K562 (cell line): ENCODE data around the gene TTC9B. TPM values are rescaled to one million over a fixed set of nuclear protein-coding genes. Genes with fewer than 3 reads are reported as not detected.

ENCODE experiments used
- ADNP ChIP-seq: fragments of 200-800 bp; sonication (Bioruptor generic); IDR thresholded peaks from 2 replicates; pipeline ENCODE4 v1.6.1; 2016; ENCODE audit warnings: missing genetic modification characterization, missing compliant biosample characterization
- ATF2 ChIP-seq: sonication (generic); formaldehyde crosslinking; IDR thresholded peaks from 2 replicates; pipeline ENCODE4 v1.8.1; 2022; ENCODE audit warnings: missing genetic modification reagents
- BDP1 ChIP-seq: IDR thresholded peaks from 3 replicates; pipeline ENCODE4 v1.6.1; 2011; ENCODE audit not compliant: insufficient read length, insufficient read depth
- CEBPB ChIP-seq: fragments of 450-650 bp; IDR thresholded peaks from 2 replicates; pipeline ENCODE4 v1.6.1; 2016; ENCODE audit warnings: missing genetic modification characterization, missing compliant biosample characterization
- ETV1 ChIP-seq: fragments of 450-650 bp; conservative IDR thresholded peaks from 2 replicates; pipeline ENCODE4 v1.6.1; 2016; ENCODE audit warnings: missing genetic modification characterization, control low read depth, low read depth, missing compliant biosample characterization
- FOXA3 ChIP-seq, 2 experiments: fragments of 450-650 bp in 1 of 2; sonication (generic) in 1 of 2; formaldehyde crosslinking; IDR thresholded peaks in 1 of 2; conservative IDR thresholded peaks in 1 of 2; 2 replicates each; pipeline versions ENCODE4 v1.4.0 to v1.8.0; 2020 to 2022; ENCODE audit warnings: mild to moderate bottlenecking in 2 of 2, missing genetic modification reagents in 1 of 2
- HDAC2 ChIP-seq: fragments of 450-650 bp; IDR thresholded peaks from 2 replicates; pipeline ENCODE4 v1.6.1; 2016; ENCODE audit warnings: mild to moderate bottlenecking
- HMGN3 ChIP-seq: IDR thresholded peaks from 2 replicates; pipeline ENCODE4 v1.6.1; 2011; ENCODE audit warnings: borderline replicate concordance, low read depth, mild to moderate bottlenecking, mixed read lengths, low read length; ENCODE audit not compliant: insufficient read length; ENCODE audit errors: extremely low read depth
- PHB ChIP-seq: fragments of 250-450 bp; sonication (Bioruptor Pico); IDR thresholded peaks from 2 replicates; pipeline ENCODE4 v1.5.0; 2021
- PTRF ChIP-seq: fragments of 450-650 bp; IDR thresholded peaks from 2 replicates; pipeline ENCODE4 v1.6.1; 2016; ENCODE audit warnings: mild to moderate bottlenecking, missing genetic modification characterization, missing compliant biosample characterization
- SIRT6 ChIP-seq: IDR thresholded peaks from one replicate; pipeline ENCODE4 v1.6.1; 2012; ENCODE audit warnings: low read depth, mild to moderate bottlenecking, control low read depth, inconsistent platforms, low read length, moderate library complexity
- SMARCA5 ChIP-seq: fragments of 450-650 bp; IDR thresholded peaks from 2 replicates; pipeline ENCODE4 v1.6.1; 2016
- SOX6 ChIP-seq: fragments of 450-650 bp; IDR thresholded peaks from 2 replicates; pipeline ENCODE4 v1.6.1; 2014; ENCODE audit warnings: mild to moderate bottlenecking
- TFAP4 ChIP-seq: sonication (generic); formaldehyde crosslinking; IDR thresholded peaks from 2 replicates; pipeline ENCODE4 v1.8.0; 2022; ENCODE audit warnings: missing genetic modification reagents, mild to moderate bottlenecking, moderate library complexity, borderline replicate concordance
- THRAP3 ChIP-seq: fragments of 450-650 bp; IDR thresholded peaks from 2 replicates; pipeline ENCODE4 v1.6.1; 2016; ENCODE audit warnings: mild to moderate bottlenecking, inconsistent platforms, borderline replicate concordance
- VEZF1 ChIP-seq: fragments of 200-800 bp; sonication (Bioruptor generic); IDR thresholded peaks from 2 replicates; pipeline ENCODE4 v1.6.1; 2017; ENCODE audit warnings: missing genetic modification characterization, missing compliant biosample characterization
- ZBTB33 ChIP-seq: sonication (generic); formaldehyde crosslinking; IDR thresholded peaks from 2 replicates; pipeline ENCODE4 v1.8.1; 2023; ENCODE audit warnings: mild to moderate bottlenecking, missing genetic modification reagents
- ZNF184 ChIP-seq: sonication (generic); formaldehyde crosslinking; IDR thresholded peaks from 2 replicates; pipeline ENCODE4 v1.5.0; 2020; ENCODE audit warnings: missing genetic modification reagents
- ZNF354B ChIP-seq: fragments of 250-450 bp; sonication (Bioruptor Pico); IDR thresholded peaks from 2 replicates; pipeline ENCODE4 v1.4.0; 2020
- ZNF431 ChIP-seq: sonication (generic); formaldehyde crosslinking; IDR thresholded peaks from 2 replicates; pipeline ENCODE4 v1.8.0; 2022; ENCODE audit warnings: mild to moderate bottlenecking, missing genetic modification reagents
- ZNF780A ChIP-seq: fragments of 250-450 bp; sonication (Bioruptor Pico); IDR thresholded peaks from 2 replicates; pipeline ENCODE4 v1.5.0; 2021; ENCODE audit warnings: mild to moderate bottlenecking
- ZZZ3 ChIP-seq: fragments of 450-650 bp; IDR thresholded peaks from 2 replicates; pipeline ENCODE4 v1.6.1; 2016; ENCODE audit warnings: antibody characterized with exemption, mild to moderate bottlenecking, moderate library complexity
- polyA plus RNA-seq, 8 experiments: library from polyadenylated mRNA; depleted of rRNA in 4 of 8; stranded (reverse) in 5 of 8; unstranded in 3 of 8; fragments of >200 nt; fragmentation: Nextera tagmentation in 2 of 8; fragmentation: Illumina TruSeq in 1 of 8; extraction: Ambion mirVana in 2 of 8; extraction: Trizol in 1 of 8; gene quantifications; 2 replicates each; pipeline versions ENCODE4 v1.2.1 to v1.2.3, GENCODE V29; 2011 to 2014; ENCODE audit warnings: inconsistent platforms in 1 of 8, missing spikeins in 1 of 8
- total RNA-seq, 7 experiments: library from RNA; depleted of rRNA in 6 of 7; stranded (reverse); fragments of >200 nt in 6 of 7; fragmentation: Illumina TruSeq in 2 of 7; extraction: Trizol in 2 of 7; gene quantifications; 2 replicates each; pipeline versions ENCODE4 v1.2.1 to v1.2.3, GENCODE V29; 2011 to 2021; ENCODE audit warnings: low replicate concordance in 1 of 7
- TF ChIP-seq, protein P1 (sequence below): sonication (generic); formaldehyde crosslinking; IDR thresholded peaks from 2 replicates; pipeline ENCODE4 v1.8.0; 2022; ENCODE audit warnings: mild to moderate bottlenecking, missing genetic modification reagents

TTC9B gene
- total and polyA plus RNA-seq, 9 of the 15 experiments (the other 6 are each of a cell fraction or from before 2014, with no cell fraction given): 0.06 to 0.14 TPM; not detected in 7

DNA sequence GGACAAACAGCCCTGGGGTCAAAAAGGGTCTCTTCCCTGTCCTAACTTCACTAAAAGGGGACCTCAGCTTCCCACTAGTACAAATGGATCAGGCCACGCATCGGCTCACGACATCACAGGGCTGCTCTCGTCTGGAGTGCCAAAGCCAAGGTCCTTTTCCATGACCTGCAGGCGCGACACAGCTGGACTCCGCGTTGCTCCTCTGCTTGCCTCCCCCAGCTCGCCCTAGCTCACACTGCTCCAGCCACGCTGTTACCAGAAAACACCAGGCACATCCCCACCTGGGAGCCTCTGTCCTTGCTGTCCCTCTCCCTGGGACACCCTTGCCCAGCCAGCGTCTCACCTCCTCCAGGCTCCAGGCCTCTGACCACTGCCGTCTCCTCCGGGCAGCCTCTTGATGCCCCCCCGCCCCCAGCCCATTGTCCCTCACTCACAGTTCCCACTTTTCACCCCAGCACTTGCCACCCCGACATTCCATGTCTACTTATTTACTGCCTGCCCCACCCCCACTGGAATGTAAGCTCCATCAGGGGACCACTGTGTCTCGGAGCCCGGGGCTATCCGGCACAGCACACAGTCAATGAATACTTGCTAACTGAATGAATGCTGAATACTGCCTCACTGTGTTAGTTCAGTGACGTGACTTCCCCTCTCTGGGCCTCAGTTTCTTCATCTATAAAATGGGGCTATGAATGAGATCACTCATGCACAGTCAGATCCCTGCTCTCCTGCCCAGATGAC is 46.3 kb upstream of the TTC9B start (continued):
- TF ChIP-seq, protein P1, sequence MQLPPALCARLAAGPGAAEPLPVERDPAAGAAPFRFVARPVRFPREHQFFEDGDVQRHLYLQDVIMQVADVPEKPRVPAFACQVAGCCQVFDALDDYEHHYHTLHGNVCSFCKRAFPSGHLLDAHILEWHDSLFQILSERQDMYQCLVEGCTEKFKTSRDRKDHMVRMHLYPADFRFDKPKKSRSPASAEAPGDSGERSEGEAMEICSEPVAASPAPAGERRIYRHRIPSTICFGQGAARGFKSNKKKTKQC: no peak
- TF ChIP-seq ADNP (peak; percentile 68; the same call in 1 of the 2 replicates), ZNF780A (CRISPR knock-in tag) (no peak), THRAP3 (no peak), ETV1 (tag) (0 out of 2 replicates have a peak, but pooled peaks have one; percentile 13), ZNF431 (CRISPR knock-in tag) (no peak), VEZF1 (CRISPR knock-in tag) (no peak), CEBPB (no peak), PTRF (no peak), TFAP4 (CRISPR knock-in tag) (0 out of 2 replicates have a peak, but pooled peaks have one; percentile 14), HDAC2 (peak; percentile 61; the same call in 1 of the 2 replicates), ZZZ3 (no peak), BDP1 (no peak), FOXA3 (CRISPR knock-in tag; conservative IDR thresholded peaks at IDR 0.05 in 1 of 2, IDR thresholded peaks at IDR 0.05 in 1 of 2) (no peak), SMARCA5 (0 out of 2 replicates have a peak, but pooled peaks have one; percentile 45), SIRT6 (no peak), ZNF184 (CRISPR knock-in tag) (no peak), HMGN3 (no peak), ATF2 (CRISPR knock-in tag) (no peak), ZNF354B (CRISPR knock-in tag) (no peak), SOX6 (no peak), ZBTB33 (CRISPR knock-in tag) (peak; percentile 93), PHB (CRISPR knock-in tag) (no peak)
